Activated CD4-positive, alpha-beta T cell treated with anti-CD3 and anti-CD28 coated beads for 4 hours (primary cell): Measurements from ENCODE around the gene COBL.

ENCODE experiments used
- DNase-seq, 2 donors: peaks; one replicate each; pipeline ENCODE4 v3.0.0-alpha.2; 2020

COBL gene

GRCh38 chr7:51316666-51317581, at the start of gene COBL:
Gene COBL, minus strand, starts transcription at chr7:51316809. Its CDS starts 176 bp downstream, at chr7:51316633.
- DNase-seq = no peak

- no peak for DNase-seq
Observed at GRCh38 chr7:51366172-51366728, 49.6 kb upstream of the COBL start.

DNA sequence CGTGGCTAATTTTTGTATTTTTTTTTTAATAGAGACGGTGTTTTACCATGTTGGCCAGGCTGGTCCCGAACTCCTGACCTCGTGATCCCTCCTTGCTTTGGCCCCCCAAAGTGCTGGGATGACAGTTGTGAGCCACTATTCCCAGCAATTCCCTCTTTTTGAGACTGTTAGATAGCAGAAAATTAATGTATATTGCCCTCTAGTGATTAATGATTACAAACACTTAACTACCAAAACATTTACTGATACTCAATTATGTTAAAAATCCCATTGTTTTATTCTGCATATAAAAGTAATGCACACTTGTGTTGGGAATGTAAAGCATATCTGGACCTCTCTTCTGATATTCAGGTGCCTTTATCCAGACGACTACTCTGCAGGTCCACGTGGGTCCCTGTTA, 41.2 kb upstream of the COBL start:
- DNase-seq = no peak

DNA sequence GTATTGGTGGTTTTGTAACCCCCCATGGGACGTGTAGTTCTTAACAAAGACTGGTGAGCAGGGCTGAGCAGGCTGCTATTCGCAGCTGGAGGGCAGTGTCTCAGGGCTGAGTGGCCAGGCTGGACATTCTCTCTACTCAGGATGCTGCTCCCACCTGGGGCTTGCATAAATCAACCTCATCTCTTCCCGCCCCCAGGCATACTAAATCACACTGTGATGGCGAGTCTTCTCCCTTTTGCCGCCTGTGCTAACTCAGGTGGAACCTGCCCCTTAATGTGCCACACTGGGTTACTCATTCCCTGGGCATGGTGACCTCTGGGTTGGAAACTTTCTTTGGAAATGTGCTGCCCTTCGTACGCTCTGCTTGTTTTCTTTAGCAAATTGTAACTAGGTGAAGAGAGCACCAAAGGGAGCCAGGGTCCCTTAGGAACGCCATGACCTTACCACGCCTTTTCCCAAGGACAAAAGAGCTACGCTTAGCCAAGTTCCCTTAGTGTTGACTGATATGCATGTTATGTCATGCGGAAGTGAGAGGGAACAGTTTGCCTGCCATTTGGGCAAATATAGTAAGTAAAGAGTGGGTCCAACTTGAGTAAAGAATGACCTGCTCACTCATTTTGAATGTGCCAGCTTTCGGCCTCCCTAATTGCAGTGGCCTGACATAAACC, 40.4 kb upstream of the COBL start:
- no peak for DNase-seq

- DNase-seq = no peak
Observed at GRCh38 chr7:51354897-51355296, 38.3 kb upstream of the COBL start.

DNA sequence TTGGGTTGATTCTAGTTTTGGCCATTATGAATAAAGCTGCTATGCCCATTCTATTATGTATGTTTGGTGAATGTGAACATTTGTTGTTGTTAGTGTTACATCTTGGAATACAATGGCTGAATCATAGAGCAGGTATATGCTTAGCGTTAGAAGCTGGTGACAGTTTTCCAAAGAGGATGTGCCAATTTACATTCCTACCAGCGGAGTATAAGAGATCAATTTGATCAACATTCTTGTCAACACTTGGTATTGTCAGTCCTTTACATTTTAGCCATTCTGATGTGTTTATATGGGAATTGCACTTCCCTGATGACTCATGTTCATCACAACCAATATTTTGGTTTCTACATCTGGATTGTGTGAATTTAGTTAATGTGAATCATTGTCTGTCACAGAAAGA, 37.8 kb upstream of the COBL start:
- DNase-seq = no peak

DNA sequence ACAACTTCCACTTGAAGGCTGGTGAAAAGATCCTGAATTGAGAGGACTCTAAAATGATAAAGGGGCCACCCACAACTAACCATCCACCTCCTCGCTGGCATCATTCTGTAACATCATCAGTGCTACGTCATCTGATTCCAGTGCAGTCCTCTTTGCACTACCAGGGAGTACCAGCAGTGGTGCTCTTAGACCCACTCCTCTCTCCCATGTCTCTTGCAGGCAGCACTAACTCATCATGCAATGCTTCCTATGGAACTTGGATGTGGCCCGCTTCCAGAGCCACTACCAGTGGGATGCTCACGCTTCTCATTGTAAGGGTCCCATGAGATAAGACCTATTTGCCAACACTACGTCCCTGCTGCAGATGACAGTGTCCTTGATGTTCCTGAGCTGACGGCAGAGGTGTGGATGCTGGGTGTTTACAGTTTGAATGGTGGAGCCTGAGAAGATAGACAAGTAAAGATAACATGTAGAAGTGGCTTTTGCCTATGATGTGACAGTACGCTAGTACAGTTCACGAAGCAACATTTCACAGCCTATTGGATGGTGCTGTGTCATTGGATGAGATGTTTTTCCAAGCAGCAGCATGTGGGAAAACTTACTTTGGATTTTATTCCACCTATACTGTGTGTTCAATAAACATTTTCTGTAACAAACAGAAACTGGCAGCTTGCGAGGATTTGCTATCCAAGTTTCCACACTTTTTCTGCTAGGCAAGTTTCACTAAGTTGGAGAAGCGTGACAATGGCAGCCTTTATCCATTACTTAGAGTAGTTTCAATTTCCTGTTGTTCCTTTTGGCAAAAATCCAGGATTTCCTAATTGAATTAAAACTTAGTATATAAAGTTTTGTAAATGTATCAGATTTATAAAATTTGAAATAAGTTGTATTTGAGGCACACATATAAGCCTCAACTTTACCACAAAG, 35.8 kb upstream of the COBL start:
- DNase-seq = no peak

GRCh38 chr7:51351661-51352060, 35.1 kb upstream of the COBL start:
- DNase-seq = no peak

GRCh38 chr7:51350546-51350896, 33.9 kb upstream of the COBL start:
- DNase-seq = no peak

DNA sequence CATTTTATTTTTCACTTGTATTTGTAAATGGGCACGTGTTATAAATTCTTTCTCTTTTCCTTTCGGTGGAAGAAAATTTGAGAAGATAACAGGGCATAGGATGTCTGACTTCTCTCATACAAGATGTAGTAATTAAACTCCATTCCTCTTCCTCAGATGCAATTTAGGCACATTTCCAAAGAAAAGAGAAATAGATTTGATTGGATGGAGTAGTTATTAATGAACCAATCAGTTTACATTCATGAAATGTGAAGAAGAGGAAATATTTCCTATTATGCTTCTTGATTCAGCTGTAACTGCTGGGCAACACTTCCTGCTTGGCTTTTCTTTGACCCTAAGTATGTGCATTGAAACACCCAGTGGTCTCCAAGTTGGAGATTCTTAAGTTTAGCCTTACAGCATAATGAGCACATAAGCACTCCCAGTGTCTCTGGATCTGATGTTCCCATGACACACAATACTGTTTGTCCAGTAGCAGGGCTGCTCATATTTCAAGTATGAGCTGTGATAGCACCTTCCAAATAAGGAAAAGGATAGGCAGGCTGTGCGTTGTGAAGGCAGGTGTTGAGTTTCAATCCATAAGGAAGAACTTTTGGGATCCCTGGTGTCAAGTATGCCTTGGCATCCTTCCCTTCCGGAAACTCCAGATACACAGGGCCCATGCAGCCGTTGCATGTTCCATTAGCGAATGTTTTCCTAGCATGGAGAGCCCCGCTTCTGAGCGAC, 33.4 kb upstream of the COBL start:
- DNase-seq = no peak

DNA sequence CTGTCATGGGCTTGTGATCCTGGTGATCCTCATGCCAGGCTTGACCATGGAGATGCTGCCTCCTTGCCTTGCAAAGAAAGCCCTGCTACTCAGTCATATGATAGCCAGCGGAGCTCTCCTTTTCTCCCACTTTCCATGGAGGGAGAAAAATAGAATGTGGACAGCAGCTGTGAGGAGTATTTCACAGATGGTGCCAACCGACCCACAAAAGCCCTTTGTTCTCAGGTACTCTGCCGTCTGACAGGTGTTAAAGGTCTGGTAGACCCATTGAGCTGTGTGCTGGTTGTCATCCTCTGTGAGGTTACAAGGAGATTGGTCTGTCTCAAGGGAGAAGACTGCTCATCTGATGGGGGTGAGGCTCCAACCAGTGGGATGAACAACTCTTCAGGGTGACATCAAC, 29.5 kb upstream of the COBL start:
- no peak for DNase-seq

DNA sequence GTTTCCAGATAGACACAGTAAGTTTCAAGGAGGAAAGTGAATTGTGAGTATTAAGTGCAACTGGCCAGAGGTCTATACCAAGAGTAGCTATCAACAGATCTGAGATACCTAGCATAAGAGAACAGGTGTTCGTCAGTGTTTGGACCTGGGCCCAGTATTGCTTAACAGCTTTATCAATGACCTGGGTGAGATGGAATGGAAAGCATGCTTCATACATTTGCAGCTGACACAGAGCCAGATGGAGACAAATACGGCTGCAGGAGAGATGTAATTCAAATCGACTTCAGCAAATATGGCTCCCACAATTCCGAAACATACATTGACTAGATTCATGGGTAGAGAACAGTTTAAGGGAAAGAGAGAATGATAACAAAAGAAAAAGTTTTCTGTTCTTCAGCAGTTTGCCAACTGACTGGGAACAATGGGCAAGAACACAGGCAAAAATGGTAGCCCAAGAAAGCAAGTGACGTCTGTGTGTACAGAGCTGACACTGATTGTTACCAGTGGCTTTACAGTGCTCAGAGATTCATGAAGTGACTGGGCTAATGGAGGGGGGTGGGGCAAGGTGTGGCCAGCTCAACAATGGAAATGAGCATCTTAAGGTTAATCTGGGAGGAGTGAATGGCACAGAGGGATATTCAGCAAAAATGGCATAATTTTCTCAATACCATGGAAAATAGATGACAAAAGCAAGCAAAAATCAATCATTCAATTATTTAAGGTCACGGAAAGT, 28.0 kb upstream of the COBL start:
- DNase-seq = no peak

DNA sequence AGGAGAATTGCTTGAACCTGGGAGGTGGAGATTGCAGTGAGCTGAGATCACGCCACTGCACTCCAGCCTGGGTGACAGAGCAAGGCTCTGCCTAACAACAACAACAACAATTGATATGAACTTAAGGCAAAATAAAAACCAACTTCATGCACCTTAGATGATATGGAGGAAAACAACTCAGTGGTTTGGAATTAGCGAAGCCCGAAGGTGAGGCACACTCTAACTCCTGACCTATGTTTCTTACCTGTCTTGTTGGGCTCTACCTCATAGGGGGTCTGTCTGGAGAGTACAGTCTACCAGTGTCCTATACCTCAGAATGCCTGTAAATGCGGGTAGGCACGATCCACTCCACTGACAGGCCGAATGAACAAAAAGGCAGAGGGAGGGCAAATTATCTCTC, 24.3 kb upstream of the COBL start:
- DNase-seq = no peak

DNA sequence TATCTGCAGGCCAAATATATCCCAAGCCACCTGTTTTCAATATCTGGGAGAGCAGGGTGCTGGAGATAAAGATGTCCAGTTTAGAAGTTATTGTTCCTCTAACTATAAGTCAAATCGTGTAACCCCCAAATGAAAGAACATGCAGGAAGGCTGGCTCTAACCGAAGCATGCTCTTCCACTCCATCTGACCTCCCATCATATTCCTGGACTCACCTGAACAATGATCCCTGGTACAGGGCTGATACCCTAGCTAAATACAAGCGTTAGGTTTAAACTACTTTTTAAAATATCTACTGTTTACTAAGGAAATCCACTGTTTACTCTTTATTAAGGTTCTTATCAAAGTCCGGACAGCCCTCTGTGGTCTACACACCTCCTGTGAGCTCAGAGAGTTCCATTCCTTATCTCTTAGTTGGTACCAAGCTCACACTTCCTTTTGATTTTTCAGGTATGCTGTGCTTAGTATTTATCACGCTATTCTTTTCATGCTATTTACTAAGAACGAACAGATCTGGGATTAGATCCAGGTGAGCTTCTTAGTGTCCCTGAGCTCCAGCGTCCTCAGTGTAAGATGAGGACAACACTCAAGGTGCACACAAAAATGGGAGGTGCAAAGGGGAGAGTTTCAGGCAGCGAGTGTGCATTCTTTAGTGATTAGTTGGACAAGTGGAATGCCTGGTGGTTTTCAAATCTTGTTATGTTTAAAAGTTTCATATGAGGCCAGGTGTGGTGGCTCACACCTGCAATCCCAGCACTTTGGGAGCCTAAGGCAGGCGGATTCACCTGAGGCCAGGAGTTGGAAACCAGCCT, 23.6 kb upstream of the COBL start:
- no peak for DNase-seq

DNA sequence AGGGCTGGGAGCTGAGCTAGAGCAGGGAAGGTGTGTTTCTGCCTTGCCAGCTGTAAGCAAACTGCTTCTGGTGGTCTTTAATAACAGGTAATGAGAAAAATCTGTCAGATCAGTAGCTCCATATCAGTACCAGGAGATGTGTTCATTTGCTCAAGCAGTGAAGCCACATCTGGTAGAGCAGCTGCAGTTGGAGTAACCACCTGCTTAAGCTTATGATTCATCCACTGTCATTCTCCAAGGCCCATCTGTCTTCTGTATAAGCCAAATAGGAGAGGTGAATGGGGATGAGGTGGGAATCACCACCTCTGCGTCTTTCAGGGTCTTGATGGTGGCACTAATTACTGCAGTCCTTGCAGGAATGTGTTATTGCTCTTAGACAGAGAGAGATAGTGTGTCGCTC, 18.4 kb upstream of the COBL start:
- no peak for DNase-seq

- no peak for DNase-seq
Observed at GRCh38 chr7:51329696-51330263, 13.2 kb upstream of the COBL start.

- DNase-seq = no peak
Observed at GRCh38 chr7:51328351-51328801, 11.8 kb upstream of the COBL start.

DNA sequence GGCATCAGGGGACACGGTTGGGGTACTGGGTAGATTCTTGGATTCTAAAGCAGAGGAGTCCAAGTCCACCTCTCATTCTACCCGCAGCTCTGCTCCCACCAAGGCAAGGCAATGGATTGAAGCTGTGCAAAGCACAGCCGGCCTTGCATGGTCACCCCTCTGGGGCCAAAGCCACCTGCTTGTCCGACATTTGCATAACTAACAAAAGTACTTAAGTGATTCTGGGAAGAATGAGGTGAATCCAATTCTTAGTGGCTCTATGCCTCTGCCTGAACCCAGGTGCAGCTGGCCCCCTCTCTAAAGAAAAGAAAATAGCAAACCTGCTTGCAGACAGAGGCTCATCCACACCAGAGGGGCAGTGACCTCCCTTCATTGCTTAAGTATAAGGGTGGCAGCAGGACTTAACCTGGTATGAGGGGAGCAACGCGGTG, 10.7 kb upstream of the COBL start:
- DNase-seq = no peak

DNA sequence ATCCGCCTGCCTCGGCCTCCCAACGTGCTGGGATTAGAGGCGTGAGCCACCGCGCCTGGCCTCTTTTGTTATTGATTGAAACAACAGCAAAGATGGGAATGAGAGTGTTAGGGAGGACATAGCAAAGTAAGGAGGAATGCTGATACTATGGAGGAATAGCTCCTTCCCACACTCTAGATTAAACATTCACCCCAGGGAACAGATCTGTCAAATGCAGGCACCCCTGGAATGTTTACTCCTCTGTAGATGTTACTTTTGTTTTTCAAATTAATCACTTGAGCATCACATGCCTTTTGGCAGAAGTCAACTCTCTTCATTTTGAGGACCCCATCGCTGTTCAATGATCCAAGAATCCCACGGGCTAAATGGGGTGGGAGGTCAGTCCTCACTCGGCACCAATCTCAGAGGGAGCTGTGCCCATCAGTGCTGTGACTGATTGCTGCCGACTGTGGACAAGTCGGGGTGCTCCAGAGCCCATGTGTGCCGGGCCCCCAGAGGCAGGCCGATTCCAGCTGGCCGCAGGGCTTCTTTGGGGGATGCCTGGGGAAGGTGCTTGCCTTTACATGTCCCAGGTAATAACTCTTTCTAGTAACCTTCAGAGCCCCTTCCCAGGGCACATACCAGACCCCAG, 10.2 kb upstream of the COBL start:
- no peak for DNase-seq

- DNase-seq = no peak
Observed at GRCh38 chr7:51325908-51326307, 9.3 kb upstream of the COBL start.
